Loucy (cell line): Measurements from ENCODE around the gene CLEC14A.

Source experiments
- H2AFZ ChIP-seq: fragments of 200-600 bp; sonication (generic); 2 replicates; pipeline ENCODE4 v1.6.0; 2016; ENCODE audit warnings: antibody characterized with exemption, mild to moderate bottlenecking, low read length, moderate library complexity
- H3F3A ChIP-seq: fragments of 200-600 bp; 2 replicates; pipeline ENCODE4 v1.6.0; 2016; ENCODE audit warnings: antibody characterized with exemption, low read depth, mild to moderate bottlenecking
- H3K27me3 ChIP-seq: fragments of 200-600 bp; sonication (generic); 2 replicates; pipeline ENCODE4 v1.6.1; 2014; ENCODE audit warnings: low read length, mild to moderate bottlenecking; ENCODE audit not compliant: insufficient read depth, poor library complexity, severe bottlenecking
- H3K36me3 ChIP-seq: fragments of 200-600 bp; sonication (generic); 2 replicates; pipeline ENCODE4 v1.6.1; 2016; ENCODE audit warnings: low read length; ENCODE audit not compliant: insufficient read depth
- H3K4me1 ChIP-seq: fragments of 200-600 bp; sonication (generic); 2 replicates; pipeline ENCODE4 v1.5.1; 2014; ENCODE audit warnings: low read length, mild to moderate bottlenecking; ENCODE audit not compliant: insufficient read depth, poor library complexity, severe bottlenecking
- H3K4me2 ChIP-seq: fragments of 200-600 bp; sonication (generic); 2 replicates; pipeline ENCODE4 v1.6.0; 2014; ENCODE audit warnings: antibody characterized with exemption, low read length, low read depth, mild to moderate bottlenecking; ENCODE audit not compliant: poor library complexity, severe bottlenecking
- H3K4me3 ChIP-seq: fragments of 200-600 bp; sonication (generic); 2 replicates; pipeline ENCODE4 v1.5.1; 2014; ENCODE audit warnings: low read length, mild to moderate bottlenecking, mixed read lengths; ENCODE audit not compliant: poor library complexity, severe bottlenecking
- H3K79me2 ChIP-seq: fragments of 200-600 bp; sonication (generic); 2 replicates; pipeline ENCODE4 v1.6.1; 2014; ENCODE audit warnings: low read length; ENCODE audit not compliant: insufficient read depth
- H3K9ac ChIP-seq: fragments of 200-600 bp; sonication (generic); 2 replicates; pipeline ENCODE4 v1.6.0; 2014; ENCODE audit warnings: mild to moderate bottlenecking, low read depth, low read length, moderate library complexity; ENCODE audit not compliant: poor library complexity, severe bottlenecking
- H3K9me2 ChIP-seq: fragments of 200-600 bp; sonication (generic); replicated peaks from 2 replicates; pipeline ENCODE4 v1.6.1; 2016; ENCODE audit warnings: low read depth, low read length, mixed read lengths
- H3K9me3 ChIP-seq: fragments of 200-600 bp; sonication (generic); 2 replicates; pipeline ENCODE4 v1.6.1; 2014; ENCODE audit warnings: mild to moderate bottlenecking, antibody characterized with exemption, low read length, low read depth; ENCODE audit not compliant: insufficient read depth
- H4K20me1 ChIP-seq: fragments of 200-600 bp; sonication (generic); 2 replicates; pipeline ENCODE4 v1.6.0; 2014; ENCODE audit warnings: antibody characterized with exemption, low read length, mild to moderate bottlenecking; ENCODE audit not compliant: insufficient read depth, poor library complexity, severe bottlenecking
- CTCF ChIP-seq: fragments of 200-600 bp; sonication (generic); conservative IDR thresholded peaks from 2 replicates; pipeline ENCODE4 v1.5.1; 2014; ENCODE audit warnings: mild to moderate bottlenecking, antibody characterized with exemption, low read length
- EZH2phosphoT487 ChIP-seq: fragments of 200-600 bp; IDR thresholded peaks from 2 replicates; pipeline ENCODE4 v1.6.1; 2018; ENCODE audit warnings: antibody characterized with exemption, mild to moderate bottlenecking, moderate library complexity, borderline replicate concordance

CLEC14A gene

DNA sequence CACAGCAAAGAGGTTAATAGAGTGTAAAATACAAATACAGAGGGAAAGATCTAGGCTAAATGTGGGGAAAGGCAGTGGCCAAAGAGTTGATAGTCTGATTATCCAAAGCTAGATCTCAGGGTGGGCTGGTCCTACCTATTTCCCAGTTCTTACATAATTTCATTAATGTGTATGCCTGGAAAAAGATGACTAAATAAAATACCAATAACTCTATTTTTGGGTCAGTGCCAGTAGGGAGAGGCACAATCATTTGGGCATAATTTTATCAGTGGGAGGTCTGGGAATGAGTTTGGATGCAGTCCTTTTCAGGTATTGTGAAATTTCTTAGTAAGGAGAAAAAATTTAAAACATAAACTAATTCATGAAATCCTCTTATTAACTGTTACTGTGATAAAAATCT is 30.6 kb upstream of the CLEC14A start:
- Histone ChIP-seq H3F3A (no peaks in the 10 kb centered on the region), H3K79me2 (no peaks in the 10 kb centered on the region), H3K36me3 (no peaks in the 10 kb centered on the region), H3K9ac (no peak overlapping the region), H3K4me2 (no peak overlapping the region), H2AFZ (no peak overlapping the region), H3K9me2 (0 out of 2 replicates have a peak, but pooled peaks cover 6% of the 10 kb centered on the region), H4K20me1 (no peaks in the 10 kb centered on the region), H3K9me3 (no peaks in the 10 kb centered on the region), H3K27me3 (no peaks in the 10 kb centered on the region), H3K4me3 (no peak overlapping the region), H3K4me1 (no peaks in the 10 kb centered on the region)
- TF ChIP-seq EZH2phosphoT487 (no peak), CTCF (no peak)

DNA sequence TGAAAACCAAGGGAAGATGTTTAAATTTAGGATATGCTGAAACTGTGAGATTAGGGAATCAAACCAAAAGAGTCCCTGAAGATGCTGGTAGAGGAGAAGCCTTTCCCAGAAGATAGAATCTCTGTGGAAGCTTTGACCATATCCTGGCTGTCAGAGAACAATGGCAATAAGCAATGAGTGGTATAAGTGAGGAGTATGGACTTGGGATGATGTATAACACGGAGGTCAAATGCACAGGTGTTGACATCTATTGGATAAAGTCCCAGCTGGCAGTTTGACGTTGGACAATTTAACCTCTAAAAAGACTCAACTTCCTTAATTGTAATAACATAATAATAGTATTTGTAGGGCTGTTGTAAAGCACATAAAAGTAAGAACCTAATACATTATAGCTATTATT is 30.1 kb upstream of the CLEC14A start:
- no peak overlapping the region for H2AFZ ChIP-seq
- H3K9me3 ChIP-seq = no peaks in the 10 kb centered on the region
- no peak for TF ChIP-seq EZH2phosphoT487
- TF ChIP-seq CTCF = no peak

DNA sequence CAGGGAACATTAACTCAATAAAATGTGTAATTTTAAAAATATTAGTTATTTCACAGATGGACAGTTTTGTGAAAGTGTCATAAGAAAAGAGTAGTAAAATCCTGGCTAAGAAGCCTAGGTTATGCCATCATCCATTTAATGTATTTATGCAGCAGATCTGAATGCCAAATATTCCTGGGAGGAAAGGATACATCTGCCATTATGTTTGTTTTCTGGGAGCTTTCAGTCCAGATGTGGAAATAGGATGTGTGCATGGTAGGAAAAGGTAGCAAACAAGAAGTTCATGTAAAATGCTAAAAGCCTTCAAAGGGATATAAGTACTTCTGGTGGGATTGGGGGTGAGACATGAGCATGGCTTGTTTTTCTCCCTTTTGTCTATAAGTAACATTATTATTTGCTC is 27.0 kb upstream of the CLEC14A start:
- TF ChIP-seq EZH2phosphoT487 (no peak), CTCF (no peak)
- Histone ChIP-seq H3K27me3 (no peaks in the 10 kb centered on the region), H4K20me1 (no peaks in the 10 kb centered on the region), H3K4me2 (no peak overlapping the region), H3F3A (no peaks in the 10 kb centered on the region), H3K9ac (no peak overlapping the region), H3K4me1 (no peaks in the 10 kb centered on the region), H3K4me3 (no peak overlapping the region), H3K79me2 (no peaks in the 10 kb centered on the region), H3K9me3 (no peaks in the 10 kb centered on the region), H2AFZ (no peak overlapping the region), H3K36me3 (no peaks in the 10 kb centered on the region), H3K9me2 (0 out of 2 replicates have a peak, but pooled peaks cover 4% of the 10 kb centered on the region)

More for the DNA sequence above, 30.1 kb upstream of the CLEC14A start:
- H3K9ac ChIP-seq = no peak overlapping the region
- no peaks in the 10 kb centered on the region for H3K4me1 ChIP-seq
- no peaks in the 10 kb centered on the region for H3K36me3 ChIP-seq
- no peak overlapping the region for H3K4me2 ChIP-seq
- H3K9me2 ChIP-seq = 0 out of 2 replicates have a peak, but pooled peaks cover 6% of the 10 kb centered on the region
- H3K27me3 ChIP-seq = no peaks in the 10 kb centered on the region
- H3K4me3 ChIP-seq = no peak overlapping the region
- H4K20me1 ChIP-seq = no peaks in the 10 kb centered on the region
- H3F3A ChIP-seq = no peaks in the 10 kb centered on the region
- no peaks in the 10 kb centered on the region for H3K79me2 ChIP-seq
